A673 (cell line): ENCODE results near the gene MPC1. TPM values are rescaled to one million over a fixed set of nuclear protein-coding genes. Genes with fewer than 3 reads are reported as not detected.
"Not testable (repeated sequence)": the region's sequence is repeated elsewhere in the genome, so short reads cannot be mapped to it uniquely, and the experiment has no call there.

Experiments used
- BruUV-seq: library from RNA; stranded (reverse); fragments of 400-500 nt; replicated peaks from 2 replicates; lab custom pipeline; 2021; lab: Mats Ljungman, UMichigan
- CTCF ChIA-PET: fragments of 300-600 bp; sonication (Branson Sonifier 250); formaldehyde crosslinking; loops from one replicate; lab custom pipeline; 2022; ENCODE audit warnings: antibody characterized with exemption; lab: Charles Lee
- POLR2A ChIA-PET: fragments of 300-600 bp; sonication (Branson Sonifier 250); formaldehyde crosslinking; loops from one replicate; lab custom pipeline; 2022; ENCODE audit warnings: antibody characterized with exemption; ENCODE audit not compliant: low non-redundant PET; lab: Charles Lee
- DNase-seq: peaks from one replicate; pipeline ENCODE4 v3.0.0-alpha.2; 2015; ENCODE audit warnings: low spot score
- H3K27ac ChIP-seq: fragments of 200-600 bp; sonication (generic); 2 replicates; pipeline ENCODE4 v1.5.1; 2016; ENCODE audit warnings: mixed run types, low read depth, mild to moderate bottlenecking, mixed read lengths, antibody characterized with exemption, low read length; ENCODE audit not compliant: poor library complexity, severe bottlenecking
- H3K27me3 ChIP-seq: fragments of 200-600 bp; sonication (generic); replicated peaks from 2 replicates; pipeline ENCODE4 v1.6.1; 2017; ENCODE audit warnings: mixed run types, low read depth, mild to moderate bottlenecking, mixed read lengths, antibody characterized with exemption, low read length; ENCODE audit not compliant: insufficient read depth, poor library complexity
- H3K36me3 ChIP-seq: fragments of 200-600 bp; sonication (generic); 2 replicates; pipeline ENCODE4 v1.6.1; 2016; ENCODE audit warnings: mixed run types, mild to moderate bottlenecking, mixed read lengths, antibody characterized with exemption, low read length; ENCODE audit not compliant: insufficient read depth, poor library complexity, severe bottlenecking
- H3K4me1 ChIP-seq: fragments of 200-600 bp; sonication (generic); 2 replicates; pipeline ENCODE4 v1.6.1; 2017; ENCODE audit warnings: mixed run types, mild to moderate bottlenecking, mixed read lengths, antibody characterized with exemption, low read length; ENCODE audit not compliant: insufficient read depth, poor library complexity, severe bottlenecking
- H3K4me3 ChIP-seq: fragments of 200-600 bp; sonication (generic); 2 replicates; pipeline ENCODE4 v1.5.1; 2016; ENCODE audit warnings: low read depth, mixed run types, mild to moderate bottlenecking, mixed read lengths, low read length; ENCODE audit not compliant: poor library complexity, severe bottlenecking
- H3K9me3 ChIP-seq: fragments of 200-600 bp; sonication (generic); 2 replicates; pipeline ENCODE4 v1.6.1; 2016; ENCODE audit warnings: mixed run types, low read depth, mild to moderate bottlenecking, mixed read lengths, antibody characterized with exemption, low read length; ENCODE audit not compliant: poor library complexity, severe bottlenecking
- CTCF ChIP-seq: fragments of 300-800, 200-600 bp; sonication (generic); conservative IDR thresholded peaks from 2 replicates; pipeline ENCODE4 v1.5.1; 2017; ENCODE audit warnings: low read depth, mild to moderate bottlenecking, antibody characterized with exemption, low read length, moderate library complexity, mixed read lengths
- EZH2 ChIP-seq: fragments of 200-600 bp; sonication (generic); IDR thresholded peaks from 2 replicates; pipeline ENCODE4 v1.6.1; 2017; ENCODE audit warnings: borderline replicate concordance, low read depth, mild to moderate bottlenecking, mixed read lengths, antibody characterized with exemption, low read length; ENCODE audit not compliant: poor library complexity, severe bottlenecking
- intact Hi-C: fragments of 100-400 bp; cut with micrococcal nuclease; formaldehyde crosslinking; loops from one replicate; pipeline ENCODE4 v1.10.0; 2022; ENCODE audit not compliant: unreplicated experiment
- total RNA-seq: library from RNA; stranded (reverse); gene quantifications from 2 replicates; pipeline ENCODE4 v1.2.3, GENCODE V29; 2021

Gene MPC1
- total RNA-seq, 1 experiment from 2014 or later = 35.9 TPM

- Histone ChIP-seq H3K36me3 (no peaks in the 10 kb centered on the region), H3K4me1 (no peaks in the 10 kb centered on the region), H3K27me3 (no peaks in the 10 kb centered on the region), H3K4me3 (no peak overlapping the region), H3K27ac (no peak overlapping the region), H3K9me3 (no peaks in the 10 kb centered on the region)
- no peak for DNase-seq
- TF ChIP-seq CTCF = no peak
- TF ChIP-seq EZH2 = no peak
- no TSS peak for BruUV-seq
- CTCF ChIA-PET = no interaction called here
- POLR2A ChIA-PET = no interaction called here
- intact Hi-C loops = no loop called here
These were observed 5.7 kb upstream of the MPC1 start for GRCh38 chr6:166388290-166389004.

- POLR2A ChIA-PET = no interaction called here
- no peaks in the 10 kb centered on the region for H3K36me3 ChIP-seq
These were observed 5.0 kb upstream of the MPC1 start for GRCh38 chr6:166387642-166388289.

GRCh38 chr6:166387098-166387497 is 4.4 kb upstream of the MPC1 start:
- H3K36me3 ChIP-seq, H3K9me3 ChIP-seq, H3K27ac ChIP-seq, H3K4me3 ChIP-seq, H3K27me3 ChIP-seq, POLR2A ChIA-PET, CTCF ChIA-PET, H3K4me1 ChIP-seq, intact Hi-C loops, DNase-seq, BruUV-seq: not testable (repeated sequence)

More at GRCh38 chr6:166387642-166388289, 5.0 kb upstream of the MPC1 start:
- no peak for TF ChIP-seq EZH2
- no peak for TF ChIP-seq CTCF
- no TSS peak for BruUV-seq
- intact Hi-C loops = no loop called here
- CTCF ChIA-PET = no interaction called here
- H3K9me3 ChIP-seq = no peaks in the 10 kb centered on the region
- no peak overlapping the region for H3K27ac ChIP-seq
- H3K4me3 ChIP-seq = no peak overlapping the region
- H3K4me1 ChIP-seq = no peaks in the 10 kb centered on the region
- DNase-seq = no peak
- no peaks in the 10 kb centered on the region for H3K27me3 ChIP-seq
